ENCODE data around the gene CCDC43. TPM values are rescaled to one million over a fixed set of nuclear protein-coding genes. Genes with fewer than 3 reads are reported as not detected.

CCDC43 gene
- total RNA-seq, 4 donors from 2014 or later, result 5.3 to 30.7 (median 13.8) TPM

DNA sequence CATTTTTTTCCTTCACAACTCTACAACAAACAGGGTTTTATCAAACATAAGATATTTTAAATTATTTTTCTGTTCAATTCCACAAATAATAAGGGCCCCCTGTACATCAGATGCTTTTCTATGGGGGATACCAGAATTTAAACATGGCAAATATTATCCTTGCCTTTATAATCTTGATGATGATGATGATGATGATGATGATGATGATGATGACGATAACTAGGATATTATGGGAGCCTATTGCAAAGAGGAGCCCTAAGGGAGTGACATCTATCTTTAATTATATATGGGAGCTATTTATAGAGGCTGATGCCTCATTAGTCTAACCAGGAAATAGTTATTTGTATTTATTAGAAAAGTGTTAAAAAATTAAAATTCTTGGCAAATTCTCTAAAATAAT lies 26.5 kb downstream of the CCDC43 start:
- Histone ChIP-seq H3K27me3 (no peaks in the 10 kb centered on the region), H3K9me3 (no peaks in the 10 kb centered on the region), H3K4me1 (no peaks in the 10 kb centered on the region), H3K4me3 (no peak overlapping the region), H3K36me3 (peaks cover 0 to 2% of the 10 kb centered on the region in 2 donors), H3K27ac (no peak overlapping the region)
- TF ChIP-seq, protein P1, sequence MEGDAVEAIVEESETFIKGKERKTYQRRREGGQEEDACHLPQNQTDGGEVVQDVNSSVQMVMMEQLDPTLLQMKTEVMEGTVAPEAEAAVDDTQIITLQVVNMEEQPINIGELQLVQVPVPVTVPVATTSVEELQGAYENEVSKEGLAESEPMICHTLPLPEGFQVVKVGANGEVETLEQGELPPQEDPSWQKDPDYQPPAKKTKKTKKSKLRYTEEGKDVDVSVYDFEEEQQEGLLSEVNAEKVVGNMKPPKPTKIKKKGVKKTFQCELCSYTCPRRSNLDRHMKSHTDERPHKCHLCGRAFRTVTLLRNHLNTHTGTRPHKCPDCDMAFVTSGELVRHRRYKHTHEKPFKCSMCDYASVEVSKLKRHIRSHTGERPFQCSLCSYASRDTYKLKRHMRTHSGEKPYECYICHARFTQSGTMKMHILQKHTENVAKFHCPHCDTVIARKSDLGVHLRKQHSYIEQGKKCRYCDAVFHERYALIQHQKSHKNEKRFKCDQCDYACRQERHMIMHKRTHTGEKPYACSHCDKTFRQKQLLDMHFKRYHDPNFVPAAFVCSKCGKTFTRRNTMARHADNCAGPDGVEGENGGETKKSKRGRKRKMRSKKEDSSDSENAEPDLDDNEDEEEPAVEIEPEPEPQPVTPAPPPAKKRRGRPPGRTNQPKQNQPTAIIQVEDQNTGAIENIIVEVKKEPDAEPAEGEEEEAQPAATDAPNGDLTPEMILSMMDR (IDR thresholded peaks at IDR 0.05), result no peak
- TF ChIP-seq POLR2A (IDR thresholded peaks at IDR 0.05), result no peak
- DNase-seq, result no peak
- intact Hi-C loops (cut with DNase I; ENCODE audit: low total_unique reads), result no loop called here

DNA sequence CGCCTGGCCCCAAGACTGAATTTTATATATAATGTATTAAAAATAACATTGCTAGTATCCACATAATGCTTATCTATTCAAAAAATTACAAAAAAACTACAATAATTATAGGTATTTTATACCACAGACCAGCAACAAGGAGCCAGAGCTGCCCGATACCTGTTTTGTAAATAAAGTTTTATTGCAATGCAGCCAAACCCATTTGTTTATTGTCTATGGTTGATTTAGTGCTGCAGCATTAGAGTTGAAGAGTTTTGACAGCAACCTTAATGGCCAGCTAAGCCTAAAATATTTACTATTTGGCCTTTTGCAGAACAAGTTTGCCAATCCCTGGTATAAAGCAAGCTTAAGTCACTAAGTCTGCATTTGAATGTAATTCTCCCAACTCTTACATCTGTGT lies 27.7 kb downstream of the CCDC43 start:
- H3K4me3 ChIP-seq, result no peak overlapping the region
- no peak for TF ChIP-seq POLR2A (IDR thresholded peaks at IDR 0.05)
- TF ChIP-seq, protein P1 (IDR thresholded peaks at IDR 0.05), result no peak

DNA sequence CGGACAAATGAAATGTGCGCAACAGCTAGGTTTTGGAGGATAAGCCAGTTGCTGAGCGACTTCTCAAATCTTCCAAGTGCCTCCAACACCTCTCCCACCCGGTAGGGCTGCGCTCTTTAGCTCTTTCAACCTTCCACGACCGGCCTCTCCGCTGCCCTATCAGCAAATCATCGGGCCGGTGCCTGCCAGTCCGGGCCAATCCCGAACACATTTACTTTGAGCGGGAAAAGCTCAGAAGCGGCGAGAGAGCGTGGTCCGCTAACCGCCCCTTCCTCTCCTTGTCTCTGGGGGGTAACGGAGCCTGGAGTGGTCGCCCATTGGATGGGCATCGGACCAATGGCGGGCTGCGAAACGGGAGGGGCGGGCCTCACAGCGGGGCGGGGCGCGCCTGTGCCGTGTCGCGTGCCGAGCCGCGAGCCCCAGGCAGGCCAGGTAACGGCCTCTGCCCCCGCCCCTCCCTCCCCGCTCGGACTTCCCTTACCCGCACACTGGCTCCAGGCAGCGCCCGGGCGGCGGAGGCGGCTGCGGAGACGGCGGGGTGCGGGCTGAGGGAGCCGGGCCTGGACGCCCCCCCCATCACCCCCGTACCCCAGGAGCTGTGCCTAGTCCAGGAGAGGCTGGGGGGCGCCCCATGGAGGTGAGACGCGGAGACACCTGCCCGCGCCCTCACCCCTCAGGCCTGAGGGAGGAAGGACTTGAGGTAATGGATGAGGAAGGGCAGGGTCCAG lies 33.4 kb downstream of the CCDC43 start, which contains the start of gene MEIOC:
Gene MEIOC (plus strand): TSS at position 486 of the 728 bp plus-strand sequence. CDS start 146 bp downstream, at position 632.
- DNase-seq, result no peak
- Histone ChIP-seq H3K9me3 (no peaks in the 10 kb centered on the region), H3K27me3 (peaks cover 9 to 13% of the 10 kb centered on the region in 2 donors), H3K36me3 (no peaks in the 10 kb centered on the region), H3K4me3 (no peak within 1 kb of the TSS), H3K4me1 (no peaks in the 10 kb centered on the region), H3K27ac (no peak within 1 kb of the TSS)
- intact Hi-C loops (cut with DNase I; ENCODE audit: low total_unique reads), result no loop called here
- TF ChIP-seq POLR2A (IDR thresholded peaks at IDR 0.05), result no peak
- TF ChIP-seq, protein P1 (IDR thresholded peaks at IDR 0.05), result no peak

More for the DNA sequence above, 27.7 kb downstream of the CCDC43 start:
- H3K9me3 ChIP-seq, result no peaks in the 10 kb centered on the region
- H3K4me1 ChIP-seq, result no peaks in the 10 kb centered on the region
- intact Hi-C loops (cut with DNase I; ENCODE audit: low total_unique reads), result no loop called here
- no peak for DNase-seq
- H3K27ac ChIP-seq, result no peak overlapping the region
- peaks cover 0 to 6% of the 10 kb centered on the region in 2 donors for H3K27me3 ChIP-seq
- H3K36me3 ChIP-seq, result peaks cover 0 to under 1% of the 10 kb centered on the region in 2 donors

DNA sequence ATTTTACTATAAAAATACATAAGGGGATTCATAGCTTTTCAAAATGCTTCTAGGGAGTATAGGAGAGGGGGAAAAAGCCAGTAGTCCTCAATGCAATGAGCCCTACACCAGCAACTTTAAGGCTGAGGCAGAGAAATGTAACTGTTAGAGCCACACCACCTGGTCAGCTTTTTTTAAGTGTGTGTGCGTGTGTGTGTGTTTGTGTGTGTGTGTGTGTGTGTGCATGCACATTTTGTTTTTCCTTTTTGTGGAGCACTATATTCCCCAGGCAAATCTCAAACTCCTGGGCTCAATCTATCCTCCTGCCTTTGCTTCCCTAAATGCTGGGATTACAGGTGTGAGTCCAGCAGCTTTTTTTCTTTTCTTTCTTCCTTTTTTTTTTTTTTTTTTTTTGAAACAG lies 35.6 kb downstream of the CCDC43 start:
- no peak for DNase-seq
- Histone ChIP-seq H3K4me3 (no peak overlapping the region), H3K4me1 (no peaks in the 10 kb centered on the region), H3K27ac (no peak overlapping the region), H3K9me3 (no peaks in the 10 kb centered on the region), H3K36me3 (no peaks in the 10 kb centered on the region), H3K27me3 (peaks cover 9 to 13% of the 10 kb centered on the region in 2 donors)
- intact Hi-C loops (cut with DNase I; ENCODE audit: low total_unique reads), result no loop called here
- no peak for TF ChIP-seq POLR2A (IDR thresholded peaks at IDR 0.05)
- TF ChIP-seq, protein P1 (IDR thresholded peaks at IDR 0.05), result no peak

DNA sequence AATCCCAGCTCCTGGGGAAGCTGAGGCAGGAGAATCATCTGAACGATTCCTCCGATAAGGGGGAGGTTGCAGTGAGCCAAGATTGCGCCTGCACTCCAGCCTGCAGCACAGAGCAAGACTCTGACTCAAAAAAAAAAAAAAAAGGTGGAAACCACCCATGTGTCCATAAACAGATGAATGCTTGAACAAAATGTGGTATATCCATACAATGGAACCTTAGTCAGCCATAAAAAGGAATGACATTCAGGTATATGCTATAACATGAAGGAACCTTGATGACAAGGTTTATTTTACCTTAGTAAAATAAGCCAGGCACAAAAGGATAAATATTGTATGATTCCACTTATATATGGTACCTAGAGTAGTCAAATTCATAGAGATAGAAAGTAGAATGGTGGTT lies 36.2 kb downstream of the CCDC43 start:
- intact Hi-C loops (cut with DNase I; ENCODE audit: low total_unique reads), result no loop called here
- peaks cover 9 to 13% of the 10 kb centered on the region in 2 donors for H3K27me3 ChIP-seq
- H3K4me3 ChIP-seq, result no peak overlapping the region
- TF ChIP-seq, protein P1 (IDR thresholded peaks at IDR 0.05), result no peak
- TF ChIP-seq POLR2A (IDR thresholded peaks at IDR 0.05), result no peak
- DNase-seq, result no peak
- no peaks in the 10 kb centered on the region for H3K36me3 ChIP-seq
- H3K9me3 ChIP-seq, result no peaks in the 10 kb centered on the region
- no peaks in the 10 kb centered on the region for H3K4me1 ChIP-seq
- no peak overlapping the region for H3K27ac ChIP-seq

All from uterus (tissue), 4 donors.